IPS-18c (cell line): ENCODE data around the gene MRGPRX3.
A peak's percentile ranks its signal among the peaks of the same experiment; 100 is the strongest.
"Not testable (repeated sequence)": the region's sequence is repeated elsewhere in the genome, so short reads cannot be mapped to it uniquely, and the experiment has no call there.

Source experiments
- H3K4me3 ChIP-seq: 2 replicates; pipeline ENCODE4 v1.7.0; 2013; ENCODE audit warnings: low read depth, mild to moderate bottlenecking, low read length, moderate library complexity; ENCODE audit not compliant: insufficient read depth
- H3K9me3 ChIP-seq: one replicate; pipeline ENCODE4 v1.6.1; 2013; ENCODE audit warnings: mild to moderate bottlenecking, low read length, moderate library complexity; ENCODE audit not compliant: control insufficient read depth, insufficient read depth

The MRGPRX3 gene

DNA sequence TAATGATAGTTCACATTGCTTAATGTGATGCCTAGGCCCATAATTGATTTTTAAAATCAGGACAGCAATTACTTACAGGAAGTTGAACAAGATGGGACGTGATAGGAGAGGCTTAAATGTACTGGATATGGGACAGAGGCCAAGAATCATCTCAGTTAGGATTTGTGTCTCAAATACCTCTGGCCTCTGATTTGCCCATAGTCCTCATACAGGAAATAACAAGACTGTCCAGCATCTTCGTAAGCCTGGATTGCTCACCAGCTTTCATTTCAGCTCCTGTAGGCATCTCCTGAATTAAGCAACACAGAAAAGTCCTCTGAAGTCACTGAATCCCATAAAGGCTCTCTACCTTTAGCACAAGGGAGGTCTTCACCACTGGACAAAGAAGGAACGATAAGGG lies at the start of gene MRGPRX3:
Gene MRGPRX3, plus strand, starts transcription at position 231 of the 400 bp plus-strand sequence. CDS start 4,632 bp downstream, outside the sequence.
- Histone ChIP-seq H3K9me3 (peaks cover 5% of the 10 kb centered on the region), H3K4me3 (no peak within 1 kb of the TSS)

- Histone ChIP-seq H3K4me3 (no peak overlapping the region), H3K9me3 (no peaks in the 10 kb centered on the region)
These were observed 44.0 kb upstream of the MRGPRX3 start for GRCh38 chr11:18088366-18088765.

DNA sequence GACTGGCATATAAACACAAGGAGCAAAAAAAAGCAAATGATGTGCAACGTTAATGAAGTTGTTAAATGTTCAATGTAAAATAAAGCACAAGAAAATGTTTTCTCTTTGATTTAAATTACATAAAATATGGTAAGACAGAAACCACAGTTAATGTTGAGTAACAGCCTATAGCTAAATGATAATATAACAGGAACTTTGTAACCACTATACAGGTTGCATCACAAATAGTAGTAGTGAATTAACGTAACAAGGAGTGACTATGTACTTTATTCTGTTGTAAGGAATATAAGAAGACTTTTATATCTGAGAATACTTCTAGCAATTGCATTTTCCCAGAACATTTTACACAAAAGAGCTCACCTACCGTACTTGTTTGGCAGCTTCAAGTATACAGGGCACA lies 43.4 kb upstream of the MRGPRX3 start:
- no peaks in the 10 kb centered on the region for H3K9me3 ChIP-seq
- H3K4me3 ChIP-seq = no peak overlapping the region

- Histone ChIP-seq H3K9me3 (no peaks in the 10 kb centered on the region), H3K4me3 (no peak overlapping the region)
These were observed 40.6 kb upstream of the MRGPRX3 start for GRCh38 chr11:18091731-18092130.

DNA sequence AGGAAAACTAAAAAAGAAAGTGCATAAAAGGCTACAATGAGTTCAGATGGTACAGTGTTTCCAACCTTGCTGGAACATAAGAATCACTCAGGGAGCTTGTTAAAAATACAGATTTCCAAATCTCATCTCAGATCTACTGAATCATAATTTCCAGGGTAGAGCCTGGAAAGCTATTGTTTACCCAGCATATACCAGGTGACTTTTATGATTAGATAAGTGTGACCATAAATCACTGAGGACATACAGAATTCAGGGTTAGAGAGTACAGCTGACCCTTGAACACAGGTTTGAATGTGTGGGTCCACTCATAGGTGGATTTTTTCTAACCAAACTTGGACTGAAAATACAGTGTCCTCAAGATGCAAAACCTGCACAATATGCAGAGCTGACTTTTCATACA lies 38.4 kb upstream of the MRGPRX3 start:
- Histone ChIP-seq H3K9me3 (no peaks in the 10 kb centered on the region), H3K4me3 (no peak overlapping the region)

- no peaks in the 10 kb centered on the region for H3K9me3 ChIP-seq
These were observed 31.3 kb upstream of the MRGPRX3 start for GRCh38 chr11:18100926-18101656.

GRCh38 chr11:18105086-18105801 lies 27.1 kb upstream of the MRGPRX3 start:
- Histone ChIP-seq H3K4me3 (peak overlapping the region; percentile 96), H3K9me3 (peaks cover 1% of the 10 kb centered on the region)

More at GRCh38 chr11:18100926-18101656, 31.3 kb upstream of the MRGPRX3 start:
- H3K4me3 ChIP-seq = no peak overlapping the region

DNA sequence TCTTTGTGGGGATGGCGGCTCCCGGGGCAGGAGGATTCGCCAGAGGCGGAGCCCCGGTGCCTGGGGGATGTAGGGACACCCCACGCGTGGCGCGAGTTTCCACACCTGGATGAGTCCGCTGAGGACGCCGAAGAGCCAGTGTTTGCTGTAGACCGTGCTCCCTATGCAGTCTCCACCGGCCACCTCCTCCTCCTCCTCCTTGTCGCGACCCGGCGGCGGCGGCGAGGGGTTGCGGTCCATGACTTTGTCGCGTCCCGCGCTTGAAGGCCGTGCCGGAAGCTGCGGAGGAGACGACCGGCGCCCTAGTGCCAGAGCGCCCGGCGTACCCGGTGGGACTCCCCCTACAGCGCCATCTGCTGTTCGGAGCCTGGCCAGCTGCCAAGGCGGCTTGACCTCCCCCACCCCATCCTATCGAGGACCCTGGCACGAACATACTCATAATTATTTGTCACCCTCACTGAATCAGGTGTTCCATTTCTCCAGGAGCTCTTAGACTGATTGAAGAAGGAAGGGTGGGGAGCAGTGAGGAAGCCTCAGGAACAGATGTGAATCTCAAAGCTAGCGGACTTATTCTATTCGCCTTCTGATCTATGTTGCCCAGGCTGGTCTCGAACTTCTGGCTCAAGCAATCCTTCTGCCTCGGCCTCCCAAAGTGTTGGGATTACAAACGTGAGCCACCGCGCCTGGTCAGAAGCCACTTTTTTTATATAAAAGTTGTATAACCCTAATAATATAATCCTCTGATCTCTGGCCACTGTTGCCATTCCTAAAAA lies 26.4 kb upstream of the MRGPRX3 start, which contains the start of gene SAAL1:
Gene SAAL1, minus strand, starts transcription at position 281 of the 773 bp plus-strand sequence. Its CDS starts 41 bp downstream, at position 240.
- Histone ChIP-seq H3K4me3 (peak within 1 kb of the TSS; percentile 96), H3K9me3 (peaks cover 3% of the 10 kb centered on the region)

GRCh38 chr11:18106688-18107087 lies 25.7 kb upstream of the MRGPRX3 start:
- peaks cover 3% of the 10 kb centered on the region for H3K9me3 ChIP-seq
- no peak overlapping the region for H3K4me3 ChIP-seq

GRCh38 chr11:18108254-18108653 lies 24.1 kb upstream of the MRGPRX3 start:
- Histone ChIP-seq H3K9me3 (peaks cover 3% of the 10 kb centered on the region), H3K4me3 (no peak overlapping the region)

GRCh38 chr11:18111005-18111404 lies 21.4 kb upstream of the MRGPRX3 start:
- no peak overlapping the region for H3K4me3 ChIP-seq
- peaks cover 3% of the 10 kb centered on the region for H3K9me3 ChIP-seq

GRCh38 chr11:18115360-18116127 lies 16.8 kb upstream of the MRGPRX3 start:
- H3K4me3 ChIP-seq = no peak overlapping the region
- peaks cover 3% of the 10 kb centered on the region for H3K9me3 ChIP-seq

DNA sequence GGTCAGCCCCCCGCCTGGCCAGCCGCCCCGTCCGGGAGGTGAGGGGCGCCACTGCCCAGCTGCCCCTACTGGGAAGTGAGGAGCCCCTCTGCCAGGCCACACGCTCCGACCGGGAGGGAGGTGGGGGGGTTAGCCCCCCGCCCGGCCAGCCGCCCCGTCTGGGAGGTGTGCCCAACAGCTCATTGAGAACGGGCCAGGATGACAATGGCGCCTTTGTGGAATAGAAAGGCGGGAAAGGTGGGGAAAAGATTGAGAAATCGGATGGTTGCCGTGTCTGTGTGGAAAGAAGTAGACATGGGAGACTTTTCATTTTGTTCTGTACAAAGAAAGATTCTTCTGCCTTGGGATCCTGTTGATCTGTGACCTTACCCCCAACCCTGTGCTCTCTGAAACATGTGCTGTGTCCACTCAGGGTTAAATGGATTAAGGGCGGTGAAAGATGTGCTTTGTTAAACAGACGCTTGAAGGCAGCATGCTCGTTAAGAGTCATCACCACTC lies 11.0 kb upstream of the MRGPRX3 start:
- not testable (repeated sequence) for H3K4me3 ChIP-seq, H3K9me3 ChIP-seq

- H3K4me3 ChIP-seq, H3K9me3 ChIP-seq: not testable (repeated sequence)
These were observed 1.3 kb upstream of the MRGPRX3 start for GRCh38 chr11:18131115-18131514.

- Histone ChIP-seq H3K4me3 (no peak overlapping the region), H3K9me3 (no peaks in the 10 kb centered on the region)
These were observed 2.9 kb downstream of the MRGPRX3 start for GRCh38 chr11:18135308-18135707.

- no peak overlapping the region for H3K4me3 ChIP-seq
- no peaks in the 10 kb centered on the region for H3K9me3 ChIP-seq
These were observed 4.9 kb downstream of the MRGPRX3 start for GRCh38 chr11:18137186-18137800.
